HFF-Myc (cell line): ENCODE measurements around the gene CSTPP1.

ENCODE experiments used
- DNase-seq: peaks from one replicate; pipeline ENCODE4 v3.0.0-alpha.2; 2011; ENCODE audit warnings: low read depth; ENCODE audit errors: extremely low read depth
- H3K4me3 ChIP-seq: replicated peaks from 2 replicates; pipeline ENCODE4 v1.5.1; 2011; ENCODE audit warnings: low read depth, mild to moderate bottlenecking, control low read depth, low read length
- TF ChIP-seq, protein P1 (sequence below): IDR thresholded peaks from 2 replicates; pipeline ENCODE4 v1.5.1; 2012; ENCODE audit warnings: mild to moderate bottlenecking, low read depth, low read length, control low read depth; ENCODE audit errors: missing control alignments

Gene CSTPP1

DNA sequence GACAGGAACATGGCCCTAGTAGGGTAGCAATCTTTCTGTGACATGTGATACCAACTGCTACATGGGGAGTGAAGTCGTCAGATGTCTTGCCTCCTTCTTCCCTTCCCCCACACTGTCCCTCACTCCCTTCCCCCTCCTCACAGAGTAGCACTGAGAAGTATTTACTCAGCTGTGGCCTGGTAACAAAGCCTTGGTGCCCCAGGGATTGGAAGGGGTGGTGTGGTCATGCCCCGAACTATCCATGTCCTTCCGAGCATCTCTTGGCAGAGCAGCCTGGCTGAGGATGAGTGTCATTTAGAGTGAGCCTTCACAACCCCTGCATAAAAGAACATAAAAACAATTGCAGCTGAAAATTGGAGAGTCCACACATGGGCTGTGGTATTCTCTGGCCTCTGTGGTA is 194.0 kb downstream of the CSTPP1 start:
- TF ChIP-seq, protein P1, sequence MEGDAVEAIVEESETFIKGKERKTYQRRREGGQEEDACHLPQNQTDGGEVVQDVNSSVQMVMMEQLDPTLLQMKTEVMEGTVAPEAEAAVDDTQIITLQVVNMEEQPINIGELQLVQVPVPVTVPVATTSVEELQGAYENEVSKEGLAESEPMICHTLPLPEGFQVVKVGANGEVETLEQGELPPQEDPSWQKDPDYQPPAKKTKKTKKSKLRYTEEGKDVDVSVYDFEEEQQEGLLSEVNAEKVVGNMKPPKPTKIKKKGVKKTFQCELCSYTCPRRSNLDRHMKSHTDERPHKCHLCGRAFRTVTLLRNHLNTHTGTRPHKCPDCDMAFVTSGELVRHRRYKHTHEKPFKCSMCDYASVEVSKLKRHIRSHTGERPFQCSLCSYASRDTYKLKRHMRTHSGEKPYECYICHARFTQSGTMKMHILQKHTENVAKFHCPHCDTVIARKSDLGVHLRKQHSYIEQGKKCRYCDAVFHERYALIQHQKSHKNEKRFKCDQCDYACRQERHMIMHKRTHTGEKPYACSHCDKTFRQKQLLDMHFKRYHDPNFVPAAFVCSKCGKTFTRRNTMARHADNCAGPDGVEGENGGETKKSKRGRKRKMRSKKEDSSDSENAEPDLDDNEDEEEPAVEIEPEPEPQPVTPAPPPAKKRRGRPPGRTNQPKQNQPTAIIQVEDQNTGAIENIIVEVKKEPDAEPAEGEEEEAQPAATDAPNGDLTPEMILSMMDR: no peak
- no peak overlapping the region for H3K4me3 ChIP-seq
- DNase-seq: no peak

GRCh38 chr11:47131136-47131535 is 194.6 kb downstream of the CSTPP1 start:
- no peak for DNase-seq
- no peak overlapping the region for H3K4me3 ChIP-seq
- TF ChIP-seq, protein P1: no peak

- TF ChIP-seq, protein P1: no peak
- H3K4me3 ChIP-seq: no peak overlapping the region
- DNase-seq: no peak
Observed at GRCh38 chr11:47132490-47132889, 195.9 kb downstream of the CSTPP1 start.

GRCh38 chr11:47132981-47133380 is 196.4 kb downstream of the CSTPP1 start:
- no peak for DNase-seq
- no peak overlapping the region for H3K4me3 ChIP-seq
- TF ChIP-seq, protein P1: no peak

DNA sequence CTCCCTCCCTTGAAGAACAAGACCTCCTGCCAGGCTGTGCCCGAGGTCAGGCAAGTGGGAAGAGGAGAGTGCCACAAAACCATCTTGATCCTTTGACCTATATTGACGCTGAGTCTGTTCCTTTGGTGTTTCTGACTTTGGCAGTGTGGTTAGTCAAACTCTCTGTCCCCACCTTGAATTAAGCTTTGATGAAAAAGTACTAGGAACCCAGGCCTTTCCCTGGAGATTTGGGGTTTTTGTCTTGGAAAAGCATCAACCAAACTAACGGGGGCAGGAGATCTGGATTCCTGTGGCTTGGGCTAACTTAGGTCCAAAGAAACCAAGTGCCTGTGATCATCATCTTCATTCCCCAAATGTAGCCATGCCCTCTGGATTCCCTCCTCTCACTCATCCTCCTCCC is 199.8 kb downstream of the CSTPP1 start:
- DNase-seq: no peak
- no peak overlapping the region for H3K4me3 ChIP-seq
- TF ChIP-seq, protein P1: no peak

GRCh38 chr11:47136921-47137320 is 200.4 kb downstream of the CSTPP1 start:
- H3K4me3 ChIP-seq: no peak overlapping the region
- TF ChIP-seq, protein P1: no peak
- DNase-seq: no peak

DNA sequence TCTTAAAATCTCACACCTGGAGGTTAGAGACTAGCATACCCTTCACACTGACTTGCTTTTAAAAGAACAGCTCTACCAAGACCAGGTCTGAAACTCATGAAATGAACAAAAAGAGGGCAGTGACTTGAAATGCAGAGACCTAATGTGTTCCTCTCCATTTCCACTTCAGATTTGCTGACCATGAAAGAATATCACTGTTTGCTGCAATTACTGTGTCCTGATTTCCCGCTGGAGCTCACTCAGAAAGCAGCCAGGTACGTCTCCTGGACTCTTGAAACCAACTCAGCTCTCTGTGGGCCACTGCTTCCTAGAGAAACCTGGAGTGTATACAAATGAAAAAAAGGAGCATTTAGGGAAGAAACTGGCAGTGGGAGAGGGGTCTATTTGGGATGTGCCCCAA is 200.9 kb downstream of the CSTPP1 start:
- no peak for DNase-seq
- TF ChIP-seq, protein P1: no peak
- no peak overlapping the region for H3K4me3 ChIP-seq
